Activated T-cell treated with anti-CD3 and anti-CD28 coated beads for 24 hours (primary cell): ENCODE measurements around the gene IL36A.
A peak's percentile ranks its signal among the peaks of the same experiment; 100 is the strongest.

Experiments
- DNase-seq: peaks from one replicate; pipeline ENCODE4 v3.0.0-alpha.2; 2020; ENCODE audit warnings: low read depth

Gene IL36A, protein sequence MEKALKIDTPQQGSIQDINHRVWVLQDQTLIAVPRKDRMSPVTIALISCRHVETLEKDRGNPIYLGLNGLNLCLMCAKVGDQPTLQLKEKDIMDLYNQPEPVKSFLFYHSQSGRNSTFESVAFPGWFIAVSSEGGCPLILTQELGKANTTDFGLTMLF

GRCh38 chr2:113005030-113005509, at the start of gene IL36A:
TSS of gene IL36A (plus strand) at chr2:113005459. CDS start at chr2:113005872, 413 bp downstream.
- no peak for DNase-seq

DNA sequence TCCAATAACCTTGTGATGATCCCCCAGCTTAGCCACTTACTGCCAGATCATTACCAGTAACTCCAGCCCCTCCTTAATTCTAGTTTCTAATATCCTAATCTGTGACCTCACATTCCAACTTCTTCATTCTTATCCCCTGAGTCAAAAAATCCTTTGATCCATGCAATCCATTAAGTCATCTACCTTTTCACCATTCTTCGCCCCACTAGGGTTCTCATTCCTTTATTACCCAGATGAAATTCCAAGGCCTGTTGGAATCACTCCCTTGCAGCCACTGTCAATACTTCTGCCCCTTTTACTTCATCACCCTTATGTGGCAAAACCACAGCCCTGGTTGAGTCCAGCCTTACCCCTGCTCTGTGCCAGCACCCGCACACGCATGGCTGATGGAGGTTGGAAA, 47.7 kb upstream of the IL36A start:
- DNase-seq: no peak

GRCh38 chr2:112958428-112959108, 46.7 kb upstream of the IL36A start:
- peak; percentile 15 for DNase-seq

DNA sequence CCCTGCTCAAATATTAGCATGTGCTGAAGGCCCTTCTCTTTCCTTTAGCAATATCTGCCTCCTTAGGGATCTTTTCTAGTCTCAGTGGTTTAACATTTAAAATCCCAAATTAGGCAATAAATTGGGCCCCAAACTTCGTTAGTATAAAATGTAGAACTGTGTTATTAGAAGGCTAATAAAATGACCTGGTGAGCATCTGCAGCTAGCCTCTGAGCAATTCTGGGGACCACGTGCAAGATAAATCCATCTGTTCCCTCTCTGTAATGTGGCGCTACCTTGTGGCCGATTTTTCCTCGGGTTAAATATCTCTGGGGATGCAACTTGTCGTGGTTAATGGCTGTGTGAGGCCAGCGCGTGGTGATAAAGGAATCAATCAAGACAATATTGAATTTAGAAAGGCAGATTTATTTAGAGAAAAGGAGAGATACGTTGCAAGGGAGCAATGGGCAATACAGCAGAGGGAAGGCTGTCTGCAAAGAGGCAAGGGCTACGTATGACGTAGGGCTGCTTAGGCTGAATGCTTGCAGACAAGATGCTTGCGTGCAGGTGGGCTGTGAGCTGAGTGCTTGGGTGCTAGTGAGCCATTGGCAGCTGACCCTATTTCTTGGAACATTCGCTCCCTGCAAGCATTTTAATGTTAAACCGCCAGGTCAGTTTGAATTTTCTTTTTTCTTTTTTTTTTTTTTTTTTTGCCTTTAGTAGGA, 46.0 kb upstream of the IL36A start:
- no peak for DNase-seq

DNA sequence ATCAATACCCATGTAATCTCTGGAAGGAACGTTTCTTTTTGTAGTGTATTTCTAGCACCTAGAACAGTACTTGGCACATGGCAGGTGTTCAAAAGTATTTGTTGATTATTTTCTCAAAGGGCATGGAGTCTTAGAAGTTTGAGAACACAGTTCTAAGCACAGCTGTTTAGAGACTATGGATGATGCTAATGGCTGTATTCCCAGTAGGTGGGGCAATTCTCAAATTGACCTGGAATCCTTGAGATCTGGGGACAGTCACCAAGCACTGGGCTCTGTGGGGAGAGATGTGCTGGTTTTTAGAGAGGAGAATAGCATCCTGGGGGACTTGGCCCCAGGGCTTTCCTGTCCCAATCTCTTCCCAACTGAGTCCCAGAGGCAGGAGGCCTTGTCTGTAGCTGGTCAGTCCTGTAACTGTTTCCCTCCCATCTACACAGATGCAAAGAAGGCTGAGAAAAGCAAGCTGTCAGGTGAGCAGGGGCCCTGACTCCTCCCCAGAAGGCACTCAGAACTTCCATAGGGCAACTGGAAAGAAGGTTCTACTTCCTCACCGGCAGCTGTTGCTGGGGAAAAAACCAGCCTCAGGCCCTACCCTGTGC, 44.9 kb upstream of the IL36A start:
- DNase-seq: no peak

GRCh38 chr2:112962308-112963175, 42.7 kb upstream of the IL36A start:
- no peak for DNase-seq

- DNase-seq: no peak
Observed at GRCh38 chr2:112967023-112967422, 38.2 kb upstream of the IL36A start.

DNA sequence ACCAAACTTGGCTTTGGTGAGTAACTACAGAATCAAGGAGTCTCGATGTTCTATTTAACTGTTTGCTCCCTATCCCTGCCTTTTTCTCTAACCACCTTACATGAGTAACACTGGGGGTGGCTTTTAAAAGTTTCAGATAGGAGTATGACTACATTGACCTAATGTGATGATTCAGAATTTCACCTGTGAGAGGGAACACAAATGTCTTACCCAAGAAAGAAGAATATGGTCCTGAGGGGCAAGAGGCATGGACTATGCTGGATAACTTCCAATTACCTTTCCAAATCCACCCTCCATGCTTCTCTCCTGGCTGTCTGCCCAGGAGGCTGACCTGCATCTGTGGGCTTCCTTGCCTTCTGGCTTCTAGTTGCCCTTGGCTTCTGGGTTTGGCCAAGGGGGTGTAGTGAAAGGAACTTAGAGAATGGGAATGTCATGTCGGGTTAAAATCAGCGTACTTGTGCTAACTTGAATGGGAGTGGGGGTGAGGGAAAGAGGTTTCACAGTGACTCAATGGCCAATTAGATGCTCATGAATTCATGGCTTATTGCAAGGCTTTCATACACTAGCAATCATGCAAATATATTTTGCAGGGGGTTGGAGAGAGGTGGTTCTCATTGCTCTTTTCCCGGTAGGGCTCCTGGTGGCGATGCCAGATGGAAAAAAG, 32.7 kb upstream of the IL36A start:
- DNase-seq: no peak

GRCh38 chr2:112973156-112973555, 32.1 kb upstream of the IL36A start:
- DNase-seq: no peak

DNA sequence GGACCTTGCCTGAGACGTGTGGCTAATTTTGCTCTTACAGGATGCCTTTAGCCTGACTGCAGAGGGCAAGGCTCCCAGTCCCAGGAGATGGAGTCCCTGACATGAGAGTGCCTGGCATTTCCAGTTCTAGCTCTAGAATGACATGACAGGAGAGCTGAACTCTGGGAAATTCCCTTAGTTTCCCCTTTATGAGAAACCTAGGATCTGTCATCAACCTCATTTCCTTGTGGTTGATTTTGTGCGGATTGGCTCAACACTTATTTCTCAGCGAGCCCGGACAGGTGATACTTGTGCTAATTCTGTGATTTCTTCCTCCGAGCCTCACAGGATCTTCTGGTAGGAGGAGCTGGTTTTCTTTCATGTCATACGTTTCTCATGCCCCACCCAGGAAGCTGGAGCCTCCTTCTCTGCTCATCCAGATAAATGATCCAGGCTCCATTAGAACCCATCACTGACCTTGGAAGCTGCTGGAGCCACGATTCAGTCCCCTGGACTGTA, 27.7 kb upstream of the IL36A start, which contains the start of gene IL36G:
Gene IL36G (plus strand): TSS at position 448 of the 498 bp plus-strand sequence. CDS start 633 bp downstream, outside the sequence.
- no peak for DNase-seq

GRCh38 chr2:112979731-112980130, 25.5 kb upstream of the IL36A start:
- DNase-seq: no peak

DNA sequence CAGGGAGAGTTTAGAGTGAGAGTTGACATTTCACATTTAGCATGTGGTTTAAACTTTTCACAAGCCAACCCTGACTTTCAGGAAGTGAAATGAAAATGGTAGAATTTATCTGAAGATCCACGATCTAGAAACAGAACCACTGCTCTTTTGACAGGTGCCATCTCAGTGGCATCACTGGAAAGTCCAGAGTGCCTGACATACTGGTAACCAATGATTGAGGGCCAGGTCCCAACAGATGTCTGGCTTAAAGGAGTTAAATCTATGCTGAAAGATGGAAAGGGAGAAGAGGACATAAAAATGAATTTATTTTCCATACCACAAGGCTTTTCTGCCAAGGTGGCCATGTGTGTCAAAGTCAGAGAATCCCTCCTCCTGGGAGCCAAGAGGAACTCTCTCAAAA, 24.7 kb upstream of the IL36A start:
- no peak for DNase-seq

DNA sequence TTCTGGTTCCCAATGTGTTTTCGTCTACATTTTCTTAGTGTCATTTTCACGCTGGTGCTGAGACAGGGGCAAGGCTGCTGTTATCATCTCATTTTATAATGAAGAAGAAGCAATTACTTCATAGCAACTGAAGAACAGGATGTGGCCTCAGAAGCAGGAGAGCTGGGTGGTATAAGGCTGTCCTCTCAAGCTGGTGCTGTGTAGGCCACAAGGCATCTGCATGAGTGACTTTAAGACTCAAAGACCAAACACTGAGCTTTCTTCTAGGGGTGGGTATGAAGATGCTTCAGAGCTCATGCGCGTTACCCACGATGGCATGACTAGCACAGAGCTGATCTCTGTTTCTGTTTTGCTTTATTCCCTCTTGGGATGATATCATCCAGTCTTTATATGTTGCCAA, 20.2 kb upstream of the IL36A start:
- DNase-seq: no peak

DNA sequence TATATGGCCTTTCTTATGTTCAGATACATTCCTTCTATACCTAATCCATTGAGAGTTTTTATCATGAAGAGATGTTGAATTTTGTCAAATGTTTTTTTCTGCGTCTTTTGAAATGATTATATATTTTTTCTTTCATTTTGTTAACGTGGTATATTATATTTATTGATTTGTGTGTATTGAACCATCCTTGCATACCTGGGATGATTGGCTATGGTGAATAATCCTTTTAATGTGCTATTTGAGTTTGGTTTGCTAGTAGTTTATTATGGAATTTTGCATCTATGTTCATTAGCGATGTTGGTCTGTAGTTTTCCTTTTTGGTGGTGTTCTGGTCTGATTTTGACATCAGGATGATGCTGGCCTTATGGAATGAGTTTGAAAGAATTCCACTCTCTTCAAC, 15.6 kb upstream of the IL36A start:
- DNase-seq: no peak

- DNase-seq: no peak
Observed at GRCh38 chr2:112993831-112994230, 11.4 kb upstream of the IL36A start.

- DNase-seq: no peak
Observed at GRCh38 chr2:112994648-112995047, 10.6 kb upstream of the IL36A start.

- no peak for DNase-seq
Observed at GRCh38 chr2:112995346-112995920, 9.8 kb upstream of the IL36A start.

- DNase-seq: peak; percentile 41
Observed at GRCh38 chr2:112996635-112997034, 8.6 kb upstream of the IL36A start.

GRCh38 chr2:112997151-112997550, 8.1 kb upstream of the IL36A start:
- DNase-seq: no peak

- no peak for DNase-seq
Observed at GRCh38 chr2:113000436-113000835, 4.8 kb upstream of the IL36A start.

GRCh38 chr2:113002677-113003076, 2.6 kb upstream of the IL36A start:
- no peak for DNase-seq
